ENCODE measurements around the gene CDH12. TPM values are rescaled to one million over a fixed set of nuclear protein-coding genes. Genes with fewer than 3 reads are reported as not detected.

The CDH12 gene
- total RNA-seq, 1 experiment from 2014 or later = not detected

GRCh38 chr5:22109315-22109714 is 743.8 kb downstream of the CDH12 start:
- no peak for DNase-seq
- no peak overlapping the region for H2AFZ ChIP-seq (ENCODE audit: low read length)
- Mint-ChIP-seq H3K9me3 (no peaks in the 10 kb centered on the region), H3K4me3 (no peak overlapping the region), H3K36me3 (ENCODE audit: insufficient read depth in 1 of 3, low read depth in 3 of 3) (no peaks in the 10 kb centered on the region), H3K27me3 (ENCODE audit: low read depth) (no peaks in the 10 kb centered on the region), H3K27ac (no peak overlapping the region), H3K4me1 (peaks cover 13 to 18% of the 10 kb centered on the region in 2 experiments)
- no peaks in the 10 kb centered on the region for H3K4me1 ChIP-seq (ENCODE audit: insufficient read depth, low read length)
- H3K56ac ChIP-seq (ENCODE audit: insufficient read length, low read depth, low read length) = no peak overlapping the region
- H3K79me1 ChIP-seq (ENCODE audit: insufficient read depth, low read depth, low read length, poor library complexity, severe bottlenecking) = no peaks in the 10 kb centered on the region
- no peak overlapping the region for H2BK5ac ChIP-seq (ENCODE audit: insufficient read length, low read length)
- no peak overlapping the region for H3K4ac ChIP-seq (ENCODE audit: low read depth, low read length)
- H3T11ph ChIP-seq (ENCODE audit: low read length) = no peak overlapping the region
- no peak overlapping the region for H3K9ac ChIP-seq (ENCODE audit: extremely low read depth, insufficient read length, low read length)
- no peaks in the 10 kb centered on the region for H3K23me2 ChIP-seq (ENCODE audit: insufficient read length, low read depth, low read length, poor library complexity, severe bottlenecking)
- H3K23ac ChIP-seq (ENCODE audit: insufficient read length, low read depth, low read length) = no peak overlapping the region
- no peaks in the 10 kb centered on the region for H3K79me2 ChIP-seq (ENCODE audit: insufficient read depth, low read length)
- TF ChIP-seq CTCF (conservative IDR thresholded peaks at IDR 0.05) = no peak
- H4K5ac ChIP-seq (ENCODE audit: insufficient read length, low read depth, low read length) = no peak overlapping the region
- no peak overlapping the region for H3K4me2 ChIP-seq (ENCODE audit: insufficient read depth, insufficient read length, low read length)
- no peaks in the 10 kb centered on the region for H3K27me3 ChIP-seq (ENCODE audit: insufficient read depth, low read length)
- H2BK12ac ChIP-seq (ENCODE audit: insufficient read length, low read depth, low read length) = no peak overlapping the region
- no peak overlapping the region for H2BK120ac ChIP-seq (ENCODE audit: low read depth, low read length, poor library complexity, severe bottlenecking)
- H3K27ac ChIP-seq (ENCODE audit: insufficient read length, low read depth, low read length) = no peak overlapping the region
- H3K14ac ChIP-seq (ENCODE audit: insufficient read depth, low read length) = no peak overlapping the region
- no peaks in the 10 kb centered on the region for H3K9me3 ChIP-seq (ENCODE audit: control insufficient read depth, low read depth, low read length)
- no peak overlapping the region for H2BK20ac ChIP-seq (ENCODE audit: low read depth, low read length, poor library complexity, severe bottlenecking)
- no peak overlapping the region for H4K8ac ChIP-seq (replicated peaks; ENCODE audit: insufficient read length, low read depth, low read length)
- H2AK5ac ChIP-seq (ENCODE audit: insufficient read length, low read length) = no peak overlapping the region
- H3K18ac ChIP-seq (ENCODE audit: insufficient read length, low read depth, low read length) = no peak overlapping the region
- H2BK15ac ChIP-seq (ENCODE audit: low read depth, low read length) = no peak overlapping the region
- no peak overlapping the region for H4K91ac ChIP-seq (ENCODE audit: insufficient read length, low read depth, low read length)
- no peaks in the 10 kb centered on the region for H4K20me1 ChIP-seq (ENCODE audit: control insufficient read depth, insufficient read depth, insufficient read length)
